Heart left ventricle (tissue), 16 donors: Measurements from ENCODE around the gene RAPGEF3. TPM values are rescaled to one million over a fixed set of nuclear protein-coding genes. Genes with fewer than 3 reads are reported as not detected.

Experiments used
- ATAC-seq, 4 donors: fragments of 200-7000 bp; cut with Tn5 transposase; one replicate each; pipeline ENCODE4 v1.9.1; 2020 to 2022; ENCODE audit warnings: moderate library complexity in 4 of 4, mild to moderate bottlenecking in 3 of 4, moderate number of reproducible peaks in 1 of 4
- DNase-seq, 5 donors: peaks; one replicate each; pipeline ENCODE4 v3.0.0-alpha.2; 2020
- H3K27ac ChIP-seq, 12 donors: fragments of 200-600 bp; sonication (generic) in 4 of 12; one replicate each; pipeline versions ENCODE4 v1.5.0 to v1.8.0; 2016 to 2022; ENCODE audit warnings: mild to moderate bottlenecking in 2 of 12
- H3K27me3 ChIP-seq, 9 donors: fragments of 200-600 bp; sonication (generic) in 2 of 9; one replicate each; pipeline versions ENCODE4 v1.5.1 to v1.8.0; 2016 to 2022; ENCODE audit warnings: mild to moderate bottlenecking in 3 of 9
- H3K36me3 ChIP-seq, 9 donors: fragments of 200-600 bp; sonication (generic) in 2 of 9; one replicate each; pipeline versions ENCODE4 v1.5.0 to v1.8.0; 2018 to 2022; ENCODE audit warnings: mild to moderate bottlenecking in 2 of 9
- H3K4me1 ChIP-seq, 12 donors: fragments of 200-600 bp; sonication (generic) in 4 of 12; one replicate each; pipeline versions ENCODE4 v1.5.0 to v1.8.0; 2016 to 2022; ENCODE audit warnings: mild to moderate bottlenecking in 3 of 12
- H3K4me3 ChIP-seq, 12 donors: fragments of 200-600 bp; sonication (generic) in 4 of 12; one replicate each; pipeline versions ENCODE4 v1.5.0 to v1.8.0; 2017 to 2022; ENCODE audit warnings: mild to moderate bottlenecking in 9 of 12, moderate library complexity in 4 of 12
- H3K9me3 ChIP-seq, 12 donors: fragments of 200-600 bp; sonication (generic) in 4 of 12; one replicate each; pipeline versions ENCODE4 v1.5.0 to v1.8.0; 2016 to 2022; ENCODE audit warnings: mild to moderate bottlenecking in 1 of 12
- CTCF ChIP-seq, 12 donors: fragments of 200-600 bp; sonication (generic) in 4 of 12; IDR thresholded peaks; one replicate each; pipeline versions ENCODE4 v1.5.0 to v1.8.0; 2018 to 2022; ENCODE audit warnings: antibody characterized with exemption in 12 of 12, mild to moderate bottlenecking in 5 of 12
- POLR2A ChIP-seq, 2 donors: fragments of 450-650 bp; IDR thresholded peaks; one replicate each; pipeline ENCODE4 v1.6.1; 2017; ENCODE audit warnings: antibody characterized with exemption in 2 of 2, mild to moderate bottlenecking in 2 of 2, moderate library complexity in 2 of 2
- WGBS, 4 donors: extraction: QIAGEN DNeasy Blood & Tissue Kit in 2 of 4; methylation state at CpG; one replicate each; pipeline versions ENCODE4 v1.1.5 to v1.1.7; 2013 to 2018; 5-methylcytosine and 5-hydroxymethylcytosine counted together
- intact Hi-C, 10 donors: fragments of 100-400 bp; cut with DNase I; formaldehyde crosslinking; loops; one replicate each; pipeline versions ENCODE4 v1.11.1 to v1.14.2; 2022
- polyA plus RNA-seq, 2 donors: library from polyadenylated mRNA; stranded (reverse); fragments of 200-250 nt; gene quantifications; one replicate each; pipeline ENCODE4 v1.2.3, GENCODE V29; 2013
- total RNA-seq, 9 donors: library from RNA; depleted of rRNA in 2 of 9; stranded (reverse); fragments of >200 nt in 2 of 9; fragmentation: NEBNext Ultra II Directional in 3 of 9; extraction: Animal tissue kit (Norgen Biotek cat#: 25700) in 3 of 9; gene quantifications; one replicate each; pipeline versions ENCODE4 v1.1.0 to v1.2.4, GENCODE V29; 2016 to 2023
- donor health status: ischemic (EF 13 %, LVEDD 7.1; RV severe dilation, severe dysfunction).
- donor health status: healthy with polysubstance abuse.
- donor health status: DM: no; HTN: yes; CAD: no.
- donor health status: DM: no; HTN: no; CAD: no.
- donor health status: ischemic (EF 25% LVEDD 6.9; RV normal size, moderate dysfunction).
- donor health status: ischemic (EF 25% LVEDD 5.7; RV mildly dilated, moderate dysfunction).
- donor health status: healthy.
- donor health status: DM: yes; HTN: yes; CAD: no.
- donor health status: ischemic (EF 35%, LVEDD 5.7; RV mildly dilated, moderate dysfunction).
- donor health status: nonischemic (EF 11% LVEDD 7.7; RV severe dilation, severe dysfunction).
- donor health status: DM: yes; HTN: yes; CAD: no.
- donor health status: PGD.
- donor health status: ischemic (EF 29% LVEDD 5.4; RV normal size, mild dysfunction).
- donor health status: nonischemic (EF 23%, LVEDD 6.1; RV moderate dilation, normal function).

Gene RAPGEF3
- total and polyA plus RNA-seq, 11 donors = 14.5 to 62.1 (median 23.9) TPM

GRCh38 chr12:47717443-47718193, 41.1 kb downstream of the RAPGEF3 start:
- DNase-seq = peak; percentile 89 to 92 (median 91)
- TF ChIP-seq POLR2A (IDR thresholded peaks at IDR 0.05) (no peak), CTCF (IDR thresholded peaks at IDR 0.05) (peak; percentile 85 to 97 (median 90))
- Histone ChIP-seq H3K4me1 (peaks cover 7 to 56% (median 44%) of the 10 kb centered on the region in 12 donors), H3K27me3 (no peaks in the 10 kb centered on the region), H3K27ac (peak overlapping the region; percentile 80 to 96 (median 94)), H3K9me3 (no peaks in the 10 kb centered on the region), H3K4me3 (peak overlapping the region in 2 of 12 donors; percentile 1 to 12), H3K36me3 (peaks cover 0 to 6% (median 0%) of the 10 kb centered on the region in 9 donors)
- WGBS, 4 donors = 2 to 3% (median 3%) methylated on average over 13 of the region's 13 CpGs
- peak; percentile 91 to 96 (median 94) for ATAC-seq
- intact Hi-C loops = loop anchor here (1.0 to 10.0 kb wide), 15 partner anchors 17 to 247 kb away; partner anchors contain the start of genes RAPGEF3 (in 3 of the 10) and TMEM106C (in 2 of the 10)

GRCh38 chr12:47717046-47717442, 41.6 kb downstream of the RAPGEF3 start:
- 67 to 77% (median 73%) methylated on average over 6 of the region's 6 CpGs for WGBS, 4 donors
- Histone ChIP-seq H3K27ac (peak overlapping the region; percentile 80 to 96 (median 94)), H3K27me3 (no peaks in the 10 kb centered on the region), H3K9me3 (no peaks in the 10 kb centered on the region), H3K36me3 (peaks cover 0 to 6% (median 0%) of the 10 kb centered on the region in 9 donors), H3K4me3 (peak overlapping the region in 1 of 12 donors; percentile 12), H3K4me1 (peaks cover 7 to 54% (median 44%) of the 10 kb centered on the region in 12 donors)
- DNase-seq (peak in 1 of 5 donors; percentile 13), ATAC-seq (no peak)
- TF ChIP-seq CTCF (IDR thresholded peaks at IDR 0.05) (no peak), POLR2A (IDR thresholded peaks at IDR 0.05) (no peak)
- intact Hi-C loops = loop anchor here (1.0 to 10.0 kb wide), 13 partner anchors 20 to 248 kb away; partner anchors contain the start of genes RAPGEF3 (in 3 of the 10) and TMEM106C (in 2 of the 10)

- TF ChIP-seq POLR2A (IDR thresholded peaks at IDR 0.05) = no peak
- no peak for TF ChIP-seq CTCF (IDR thresholded peaks at IDR 0.05)
- H3K9me3 ChIP-seq = no peaks in the 10 kb centered on the region
- H3K4me1 ChIP-seq = peaks cover 7 to 48% (median 44%) of the 10 kb centered on the region in 12 donors
- peaks cover 0 to 6% (median 0%) of the 10 kb centered on the region in 9 donors for H3K36me3 ChIP-seq
- intact Hi-C loops = loop anchor here (1.0 to 10.0 kb wide), 15 partner anchors 41 to 249 kb away; partner anchors contain the start of genes RAPGEF3 (in 3 of the 10) and TMEM106C (in 2 of the 10)
- H3K27ac ChIP-seq = peak overlapping the region in 11 of 12 donors; percentile 3 to 95 (median 90)
- DNase-seq (no peak), ATAC-seq (peak in 2 of 4 donors; percentile 0 to 1)
- WGBS, 4 donors = 71 to 80% (median 78%) methylated on average over 13 of the region's 13 CpGs
- no peaks in the 10 kb centered on the region for H3K27me3 ChIP-seq
- H3K4me3 ChIP-seq = no peak overlapping the region
Observed at GRCh38 chr12:47715877-47716548, 42.7 kb downstream of the RAPGEF3 start.
